ENCODE data around the gene RELN.

RELN gene

GRCh38 chr7:103856929-103857328 is 132.5 kb downstream of the RELN start:
- TF ChIP-seq CTCF (conservative IDR thresholded peaks at IDR 0.05; ENCODE audit: low read length) (no peak), EZH2phosphoT487 (IDR thresholded peaks at IDR 0.05; ENCODE audit: borderline replicate concordance) (no peak)
- no peaks in the 10 kb centered on the region for H3F3A ChIP-seq (ENCODE audit: low read depth)
- no peaks in the 10 kb centered on the region for H3K27me3 ChIP-seq (ENCODE audit: insufficient read depth, low read length, poor library complexity, severe bottlenecking)
- H3K4me3 ChIP-seq (ENCODE audit: low read length, poor library complexity, severe bottlenecking): no peak overlapping the region
- H3K79me2 ChIP-seq (ENCODE audit: insufficient read depth, low read length): no peaks in the 10 kb centered on the region
- no peaks in the 10 kb centered on the region for H3K9me3 ChIP-seq (ENCODE audit: insufficient read depth, low read depth, low read length)
- H3K36me3 ChIP-seq (ENCODE audit: insufficient read depth, low read length): no peaks in the 10 kb centered on the region
- no peaks in the 10 kb centered on the region for H3K9me2 ChIP-seq (replicated peaks; ENCODE audit: low read depth, low read length)
- H2AFZ ChIP-seq (ENCODE audit: low read length): no peak overlapping the region
- H3K4me1 ChIP-seq (ENCODE audit: insufficient read depth, low read length, poor library complexity, severe bottlenecking): no peaks in the 10 kb centered on the region
- H3K9ac ChIP-seq (ENCODE audit: low read depth, low read length, poor library complexity, severe bottlenecking): no peak overlapping the region
- H3K4me2 ChIP-seq (ENCODE audit: low read depth, low read length, poor library complexity, severe bottlenecking): no peak overlapping the region
- H4K20me1 ChIP-seq (ENCODE audit: insufficient read depth, low read length, poor library complexity, severe bottlenecking): no peaks in the 10 kb centered on the region

GRCh38 chr7:103855671-103856070 is 133.8 kb downstream of the RELN start:
- Histone ChIP-seq H3K9me2 (replicated peaks; ENCODE audit: low read depth, low read length) (no peaks in the 10 kb centered on the region), H3K4me3 (ENCODE audit: low read length, poor library complexity, severe bottlenecking) (no peak overlapping the region), H3K79me2 (ENCODE audit: insufficient read depth, low read length) (no peaks in the 10 kb centered on the region), H3K4me2 (ENCODE audit: low read depth, low read length, poor library complexity, severe bottlenecking) (no peak overlapping the region), H3K27me3 (ENCODE audit: insufficient read depth, low read length, poor library complexity, severe bottlenecking) (no peaks in the 10 kb centered on the region), H3F3A (ENCODE audit: low read depth) (no peaks in the 10 kb centered on the region), H3K36me3 (ENCODE audit: insufficient read depth, low read length) (no peaks in the 10 kb centered on the region), H3K9me3 (ENCODE audit: insufficient read depth, low read depth, low read length) (no peaks in the 10 kb centered on the region), H3K9ac (ENCODE audit: low read depth, low read length, poor library complexity, severe bottlenecking) (no peak overlapping the region), H2AFZ (ENCODE audit: low read length) (no peak overlapping the region), H3K4me1 (ENCODE audit: insufficient read depth, low read length, poor library complexity, severe bottlenecking) (no peaks in the 10 kb centered on the region), H4K20me1 (ENCODE audit: insufficient read depth, low read length, poor library complexity, severe bottlenecking) (no peaks in the 10 kb centered on the region)
- no peak for TF ChIP-seq CTCF (conservative IDR thresholded peaks at IDR 0.05; ENCODE audit: low read length)

GRCh38 chr7:103854611-103855010 is 134.8 kb downstream of the RELN start:
- TF ChIP-seq EZH2phosphoT487 (IDR thresholded peaks at IDR 0.05; ENCODE audit: borderline replicate concordance) (no peak), CTCF (conservative IDR thresholded peaks at IDR 0.05; ENCODE audit: low read length) (no peak)
- H3K79me2 ChIP-seq (ENCODE audit: insufficient read depth, low read length): no peaks in the 10 kb centered on the region
- no peaks in the 10 kb centered on the region for H3K4me1 ChIP-seq (ENCODE audit: insufficient read depth, low read length, poor library complexity, severe bottlenecking)

More at GRCh38 chr7:103854611-103855010, 134.8 kb downstream of the RELN start:
- Histone ChIP-seq H3F3A (ENCODE audit: low read depth) (no peaks in the 10 kb centered on the region), H4K20me1 (ENCODE audit: insufficient read depth, low read length, poor library complexity, severe bottlenecking) (no peaks in the 10 kb centered on the region), H3K4me2 (ENCODE audit: low read depth, low read length, poor library complexity, severe bottlenecking) (no peak overlapping the region), H3K9me3 (ENCODE audit: insufficient read depth, low read depth, low read length) (no peaks in the 10 kb centered on the region), H3K36me3 (ENCODE audit: insufficient read depth, low read length) (no peaks in the 10 kb centered on the region), H3K27me3 (ENCODE audit: insufficient read depth, low read length, poor library complexity, severe bottlenecking) (no peaks in the 10 kb centered on the region), H3K4me3 (ENCODE audit: low read length, poor library complexity, severe bottlenecking) (no peak overlapping the region), H2AFZ (ENCODE audit: low read length) (no peak overlapping the region), H3K9me2 (replicated peaks; ENCODE audit: low read depth, low read length) (no peaks in the 10 kb centered on the region), H3K9ac (ENCODE audit: low read depth, low read length, poor library complexity, severe bottlenecking) (no peak overlapping the region)
